HepG2 (cell line): Measurements from ENCODE around the gene STARD10. TPM values are rescaled to one million over a fixed set of nuclear protein-coding genes. Genes with fewer than 3 reads are reported as not detected.

ENCODE experiments used
- ADNP ChIP-seq: sonication (generic); formaldehyde crosslinking; IDR thresholded peaks from 2 replicates; pipeline ENCODE4 v1.4.0; 2020; ENCODE audit warnings: missing genetic modification reagents
- ARID3A ChIP-seq: IDR thresholded peaks from 2 replicates; pipeline ENCODE4 v1.6.1; 2012; ENCODE audit warnings: low read depth, low read length, improper control_type of control experiment
- CBX1 ChIP-seq: IDR thresholded peaks from one replicate; pipeline ENCODE4 v1.6.1; 2016; ENCODE audit warnings: antibody characterized with exemption, low read depth
- CENPBD1 ChIP-seq: sonication (generic); formaldehyde crosslinking; IDR thresholded peaks from 2 replicates; pipeline ENCODE4 v1.8.0; 2022; ENCODE audit warnings: missing genetic modification reagents, low read depth, mild to moderate bottlenecking, borderline replicate concordance
- CSRNP2 ChIP-seq: sonication (generic); formaldehyde crosslinking; conservative IDR thresholded peaks from 2 replicates; pipeline ENCODE4 v1.8.0; 2022; ENCODE audit warnings: low read depth, missing genetic modification reagents
- DNMT3B ChIP-seq: conservative IDR thresholded peaks from 2 replicates; pipeline ENCODE4 v1.6.1; 2016; ENCODE audit warnings: missing biosample characterization, control low read depth
- GATAD2A ChIP-seq: IDR thresholded peaks from 2 replicates; pipeline ENCODE4 v1.6.1; 2016
- HIC2 ChIP-seq: sonication (generic); formaldehyde crosslinking; IDR thresholded peaks from 2 replicates; pipeline ENCODE4 v1.9.0; 2022; ENCODE audit warnings: low read depth, missing genetic modification reagents
- HMG20B ChIP-seq: conservative IDR thresholded peaks from 2 replicates; pipeline ENCODE4 v1.6.1; 2016; ENCODE audit warnings: missing genetic modification reagents, missing compliant biosample characterization
- HNF1B ChIP-seq: sonication (generic); formaldehyde crosslinking; IDR thresholded peaks from 2 replicates; pipeline ENCODE4 v1.5.1; 2020; ENCODE audit warnings: mild to moderate bottlenecking, moderate library complexity, missing genetic modification reagents
- HNRNPL ChIP-seq: fragments of 200-400 bp; formaldehyde crosslinking; IDR thresholded peaks from 2 replicates; pipeline ENCODE4 v1.6.1; 2017; ENCODE audit warnings: mild to moderate bottlenecking, low read depth, low read length
- HOXD1 ChIP-seq: sonication (generic); formaldehyde crosslinking; IDR thresholded peaks from 2 replicates; pipeline ENCODE4 v1.5.0; 2020; ENCODE audit warnings: missing genetic modification reagents
- ISX ChIP-seq: sonication (generic); formaldehyde crosslinking; conservative IDR thresholded peaks from 2 replicates; pipeline ENCODE4 v1.5.0; 2020; ENCODE audit warnings: missing genetic modification reagents
- MYC ChIP-seq: sonication (generic); formaldehyde crosslinking; IDR thresholded peaks from 2 replicates; pipeline ENCODE4 v1.9.0; 2021; ENCODE audit warnings: missing genetic modification reagents, borderline replicate concordance
- RXRA ChIP-seq: sonication (generic); formaldehyde crosslinking; IDR thresholded peaks from 2 replicates; pipeline ENCODE4 v1.5.1; 2020; ENCODE audit warnings: missing genetic modification reagents
- SRSF1 ChIP-seq: fragments of 200-400 bp; formaldehyde crosslinking; optimal IDR thresholded peaks from 2 replicates; pipeline ENCODE3; 2017; ENCODE audit warnings: mild to moderate bottlenecking, low read depth, low read length, moderate library complexity
- ZFP91 ChIP-seq: sonication (generic); formaldehyde crosslinking; IDR thresholded peaks from 2 replicates; pipeline ENCODE4 v1.9.0; 2022; ENCODE audit warnings: missing genetic modification reagents, mild to moderate bottlenecking, borderline replicate concordance
- ZFX ChIP-seq: sonication (generic); formaldehyde crosslinking; IDR thresholded peaks from 2 replicates; pipeline ENCODE4 v1.4.0; 2020; ENCODE audit warnings: mild to moderate bottlenecking, low read depth, missing genetic modification reagents, moderate library complexity
- ZNF263 ChIP-seq: sonication (generic); formaldehyde crosslinking; IDR thresholded peaks from 2 replicates; pipeline ENCODE4 v1.4.0; 2020; ENCODE audit warnings: missing genetic modification reagents
- ZNF343 ChIP-seq: sonication (generic); formaldehyde crosslinking; IDR thresholded peaks from 2 replicates; pipeline ENCODE4 v1.4.0; 2020; ENCODE audit warnings: mild to moderate bottlenecking, missing genetic modification reagents
- ZNF468 ChIP-seq: sonication (generic); formaldehyde crosslinking; IDR thresholded peaks from 2 replicates; pipeline ENCODE4 v1.8.0; 2022; ENCODE audit warnings: mild to moderate bottlenecking, moderate library complexity, missing genetic modification reagents
- ZNF850 ChIP-seq: sonication (generic); formaldehyde crosslinking; conservative IDR thresholded peaks from 2 replicates; pipeline ENCODE4 v1.9.0; 2021; ENCODE audit warnings: mild to moderate bottlenecking, missing genetic modification reagents
- polyA plus RNA-seq, 8 experiments: library from polyadenylated mRNA; depleted of rRNA in 3 of 8; stranded (reverse) in 7 of 8; unstranded in 1 of 8; fragments of >200 nt; fragmentation: Illumina TruSeq in 4 of 8; extraction: Trizol in 4 of 8; gene quantifications; 2 replicates each; pipeline versions ENCODE4 v1.2.1 to v1.2.3, GENCODE V29; 2011 to 2016; ENCODE audit warnings: low read depth in 4 of 8, missing spikeins in 1 of 8, mixed read lengths in 1 of 8; ENCODE audit not compliant: insufficient read depth in 1 of 8
- total RNA-seq, 5 experiments: library from RNA; depleted of rRNA; stranded (reverse); fragments of >200 nt; fragmentation: Illumina TruSeq; extraction: Trizol; gene quantifications; 2 replicates each; pipeline ENCODE4 v1.2.3, GENCODE V29; 2016; ENCODE audit warnings: low read depth in 1 of 5

STARD10 gene
- total and polyA plus RNA-seq, 2 of the 13 experiments (the other 11 are each of a cell fraction or from before 2014, with no cell fraction given), result 260 to 341 TPM

GRCh38 chr11:72789493-72790131, 4.2 kb downstream of the STARD10 start (continued):
- TF ChIP-seq HNF1B (no peak), HOXD1 (CRISPR knock-in tag) (no peak), HMG20B (CRISPR knock-in tag) (no peak), GATAD2A (0 out of 2 replicates have a peak, but pooled peaks have one; percentile 14), ARID3A (no peak), ZNF263 (CRISPR knock-in tag) (peak; percentile 95), CBX1 (no peak), HNRNPL (peak; percentile 87), ZNF468 (CRISPR knock-in tag) (no peak), ZFX (CRISPR knock-in tag) (peak; percentile 65), RXRA (CRISPR knock-in tag) (peak; percentile 1; the same call in 1 of the 2 replicates), DNMT3B (CRISPR knock-in tag) (no peak), ZNF343 (CRISPR knock-in tag) (no peak), SRSF1 (no peak), ADNP (CRISPR knock-in tag) (no peak), ISX (CRISPR knock-in tag) (no peak), ZNF850 (no peak), MYC (CRISPR knock-in tag) (peak; percentile 48; the same call in 1 of the 2 replicates), CENPBD1 (CRISPR knock-in tag) (no peak), HIC2 (peak; percentile 86), CSRNP2 (CRISPR knock-in tag) (no peak), ZFP91 (CRISPR knock-in tag) (peak; percentile 35; the same call in 1 of the 2 replicates)
